Gastrocnemius medialis (tissue), 4 donors: ENCODE data around the gene PKP1. TPM values are rescaled to one million over a fixed set of nuclear protein-coding genes. Genes with fewer than 3 reads are reported as not detected.

Source experiments
- total RNA-seq, 4 donors: library from RNA; depleted of rRNA; stranded (reverse); fragments of >200 nt; gene quantifications; one replicate each; pipeline versions ENCODE4 v1.1.0 to v1.2.3, GENCODE V29; 2016

Gene PKP1
- total RNA-seq, 4 donors from 2014 or later, result 0.71 to 4.5 (median 1.2) TPM

Other genes starting within 250 kb of the PKP1 start
- 10 to 100 TPM; 74.3 to 93.5 (median 81.2) TPM for gene CACNA1S, start 171.1 kb upstream of the PKP1 start, total RNA-seq
- gene ASCL5, start 156.3 kb upstream of the PKP1 start, total RNA-seq, result not detected
- 10 to 100 TPM; 11.9 to 38.8 (median 13.0) TPM for gene TMEM9, start 129.0 kb upstream of the PKP1 start, total RNA-seq
- gene IGFN1, start 92.7 kb upstream of the PKP1 start, total RNA-seq, result 100 to 1,000 TPM in 1 of 4 donors, 10 to 100 TPM in 3; 11.2 to 113 (median 27.7) TPM
- 10 to 100 TPM in 1 of 4 donors, 1 to 10 TPM in 1, under 1 TPM in 1, not detected in 1; 0.39 to 14.8 (median 6.7) TPM for gene TNNT2, start 94.2 kb downstream of the PKP1 start, total RNA-seq
- gene LAD1, start 115.8 kb downstream of the PKP1 start, total RNA-seq, result 1 to 10 TPM in 2 of 4 donors, under 1 TPM in 2; 0.25 to 6.2 (median 0.92) TPM
- 1,000 to 10,000 TPM in 2 of 4 donors, 100 to 1,000 TPM in 2; 304 to 3,604 (median 1,823) TPM for gene TNNI1, start 138.2 kb downstream of the PKP1 start, total RNA-seq
- 10 to 100 TPM in 3 of 4 donors, 1 to 10 TPM in 1; 7.4 to 91.8 (median 62.7) TPM for gene PHLDA3, start 185.7 kb downstream of the PKP1 start, total RNA-seq
- 10 to 100 TPM; 22.7 to 91.1 (median 68.9) TPM for gene CSRP1, start 223.6 kb downstream of the PKP1 start, total RNA-seq